AG10803 (cell line): Measurements from ENCODE around the gene PARD3.

Experiments
- DNase-seq: peaks from one replicate; pipeline ENCODE4 v3.0.0; 2010; ENCODE audit warnings: low read depth
- H3K4me3 ChIP-seq: 2 replicates; pipeline ENCODE4 v1.5.1; 2011; ENCODE audit warnings: mild to moderate bottlenecking, low read length, control low read depth
- TF ChIP-seq, protein P1 (sequence below): conservative IDR thresholded peaks from 2 replicates; pipeline ENCODE4 v1.5.1; 2011; ENCODE audit warnings: mild to moderate bottlenecking, low read length, control low read depth, inconsistent platforms

PARD3 gene

DNA sequence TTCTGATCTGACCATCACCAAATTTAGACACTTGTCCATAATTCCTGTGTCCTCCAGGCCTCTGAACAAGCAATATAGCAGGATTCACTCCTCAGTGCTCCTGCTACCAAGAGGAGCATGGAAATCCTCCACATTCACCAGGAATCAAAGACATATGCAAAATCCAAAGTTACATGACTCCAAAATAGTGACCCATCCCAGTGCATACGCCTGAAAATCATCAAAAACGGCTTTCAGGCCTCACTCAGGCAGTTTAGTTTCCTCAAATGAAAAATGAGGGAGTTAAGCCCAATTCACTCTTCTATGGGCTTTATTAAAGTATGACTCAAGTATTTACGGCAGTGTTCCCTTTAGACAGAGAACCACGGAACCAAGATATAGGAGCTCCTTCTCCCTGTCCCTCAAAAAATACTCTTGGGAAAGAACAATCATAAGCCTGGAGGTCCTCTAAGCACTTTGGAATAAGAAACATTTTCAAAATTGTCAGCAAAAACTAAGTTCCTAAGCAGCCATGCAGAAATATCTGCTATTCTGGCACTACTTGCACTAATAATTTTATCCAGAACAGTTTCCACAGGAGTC, 240.7 kb downstream of the PARD3 start:
- DNase-seq: no peak
- TF ChIP-seq, protein P1, sequence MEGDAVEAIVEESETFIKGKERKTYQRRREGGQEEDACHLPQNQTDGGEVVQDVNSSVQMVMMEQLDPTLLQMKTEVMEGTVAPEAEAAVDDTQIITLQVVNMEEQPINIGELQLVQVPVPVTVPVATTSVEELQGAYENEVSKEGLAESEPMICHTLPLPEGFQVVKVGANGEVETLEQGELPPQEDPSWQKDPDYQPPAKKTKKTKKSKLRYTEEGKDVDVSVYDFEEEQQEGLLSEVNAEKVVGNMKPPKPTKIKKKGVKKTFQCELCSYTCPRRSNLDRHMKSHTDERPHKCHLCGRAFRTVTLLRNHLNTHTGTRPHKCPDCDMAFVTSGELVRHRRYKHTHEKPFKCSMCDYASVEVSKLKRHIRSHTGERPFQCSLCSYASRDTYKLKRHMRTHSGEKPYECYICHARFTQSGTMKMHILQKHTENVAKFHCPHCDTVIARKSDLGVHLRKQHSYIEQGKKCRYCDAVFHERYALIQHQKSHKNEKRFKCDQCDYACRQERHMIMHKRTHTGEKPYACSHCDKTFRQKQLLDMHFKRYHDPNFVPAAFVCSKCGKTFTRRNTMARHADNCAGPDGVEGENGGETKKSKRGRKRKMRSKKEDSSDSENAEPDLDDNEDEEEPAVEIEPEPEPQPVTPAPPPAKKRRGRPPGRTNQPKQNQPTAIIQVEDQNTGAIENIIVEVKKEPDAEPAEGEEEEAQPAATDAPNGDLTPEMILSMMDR: no peak
- H3K4me3 ChIP-seq: no peak overlapping the region

DNA sequence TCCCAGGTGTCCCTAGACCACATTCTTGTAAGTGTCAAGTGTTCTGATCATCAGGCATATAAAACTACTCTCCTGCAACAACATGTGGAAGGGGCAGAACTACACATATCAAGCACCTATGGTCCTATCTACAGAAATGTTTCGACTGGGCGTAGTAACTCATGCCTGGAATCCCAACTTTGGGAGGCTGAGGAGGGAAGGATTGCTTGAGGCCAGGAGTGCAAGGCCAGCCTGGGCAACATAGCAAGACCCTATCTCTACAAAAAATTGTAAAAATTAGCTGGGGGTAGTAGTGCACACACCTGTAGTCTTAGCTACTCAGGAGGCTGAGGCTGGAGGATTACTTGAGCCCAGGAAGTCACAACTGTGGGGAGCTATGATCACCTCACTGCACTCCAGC, 244.2 kb downstream of the PARD3 start:
- TF ChIP-seq, protein P1: no peak
- no peak for DNase-seq
- H3K4me3 ChIP-seq: no peak overlapping the region

DNA sequence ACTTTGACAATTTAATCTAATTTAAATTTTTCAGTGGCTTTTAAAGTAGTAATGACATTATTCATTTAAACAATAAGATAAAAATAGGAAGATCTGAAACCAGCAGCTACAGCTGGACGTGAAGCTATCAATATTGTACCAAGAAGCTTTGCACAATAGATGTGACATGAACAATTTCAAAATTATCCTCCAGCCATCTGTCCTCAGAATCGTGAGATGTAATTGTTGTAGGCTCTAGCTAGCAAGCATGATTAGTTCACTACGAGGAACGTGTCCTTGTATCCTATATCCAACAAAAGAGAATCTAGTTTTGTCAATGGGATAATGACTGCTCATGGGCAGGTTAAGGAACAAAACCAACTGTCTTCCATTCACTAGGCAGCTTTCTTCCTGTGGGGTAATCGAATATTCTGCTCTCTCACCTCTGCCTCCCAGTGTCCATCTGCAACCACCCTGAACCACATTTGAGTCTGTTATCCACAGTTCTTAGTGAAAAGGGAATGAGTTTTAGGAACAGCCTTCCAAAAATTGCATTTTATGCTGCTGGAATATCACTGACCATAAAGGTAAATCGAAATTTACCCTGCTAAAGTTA, 247.3 kb downstream of the PARD3 start:
- H3K4me3 ChIP-seq: no peak overlapping the region
- TF ChIP-seq, protein P1: no peak
- DNase-seq: no peak

DNA sequence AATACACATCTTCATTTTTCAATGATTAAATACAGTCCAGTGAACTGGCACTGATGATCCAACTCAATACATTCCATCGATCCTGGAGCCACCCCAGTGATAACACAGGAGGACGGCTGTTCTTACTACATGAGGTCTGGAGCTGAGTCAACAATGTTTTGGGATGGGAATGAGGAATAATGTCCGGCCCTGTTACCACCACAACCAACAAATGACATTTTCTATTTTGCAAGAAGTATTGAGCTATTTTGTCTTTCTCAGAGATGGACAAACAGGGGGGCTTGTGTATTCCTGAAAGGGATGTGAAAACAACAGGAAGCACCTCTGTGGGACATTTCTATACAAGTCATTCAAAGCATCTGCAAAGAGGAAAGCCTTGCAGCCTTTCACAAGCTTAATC, 249.2 kb downstream of the PARD3 start:
- H3K4me3 ChIP-seq: no peak overlapping the region
- peak; percentile 77 for DNase-seq
- TF ChIP-seq, protein P1: no peak

DNA sequence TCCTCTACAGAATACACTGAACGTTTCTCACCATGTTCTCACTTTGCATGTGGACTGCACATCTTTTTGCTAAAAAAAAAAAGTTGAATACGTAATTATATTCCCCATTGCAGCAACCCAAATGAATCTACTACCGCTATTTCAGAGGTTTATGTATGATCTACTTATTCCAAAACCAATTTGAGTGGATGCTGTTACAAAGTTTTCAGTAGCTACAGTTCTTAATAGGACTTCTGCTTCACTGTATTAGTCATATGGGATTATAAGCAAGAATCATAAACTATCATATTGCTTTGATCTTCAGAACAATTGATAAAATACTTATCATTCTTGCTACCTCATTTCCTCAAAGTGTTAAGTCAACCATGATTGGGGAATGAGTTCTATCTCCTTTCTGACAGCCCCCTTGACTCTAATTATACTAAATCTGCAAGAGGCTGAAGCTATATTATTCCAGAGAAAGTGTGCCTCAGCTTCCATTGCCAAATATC, 257.0 kb downstream of the PARD3 start:
- no peak for DNase-seq
- TF ChIP-seq, protein P1: no peak
- H3K4me3 ChIP-seq: no peak overlapping the region

DNA sequence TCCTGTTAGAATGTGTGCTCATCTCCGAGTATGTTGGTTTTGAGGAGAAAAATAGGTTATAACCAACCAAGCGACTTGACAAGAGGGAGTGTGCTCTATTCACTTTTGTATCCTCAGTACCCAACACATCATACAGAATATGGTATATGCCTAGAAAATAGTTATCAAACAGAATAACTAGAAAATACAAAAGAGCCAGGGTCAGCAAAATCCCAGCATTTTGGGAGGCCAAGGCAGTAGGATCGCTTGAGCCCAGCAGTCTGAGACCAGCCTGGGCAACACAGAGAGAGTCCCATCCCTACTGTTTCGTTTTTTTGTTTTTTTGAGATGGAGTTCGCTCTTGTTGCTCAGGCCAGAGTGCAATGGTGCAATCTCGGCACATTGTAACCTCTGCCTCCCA, 257.9 kb downstream of the PARD3 start:
- TF ChIP-seq, protein P1: no peak
- no peak for DNase-seq
- H3K4me3 ChIP-seq: no peak overlapping the region

DNA sequence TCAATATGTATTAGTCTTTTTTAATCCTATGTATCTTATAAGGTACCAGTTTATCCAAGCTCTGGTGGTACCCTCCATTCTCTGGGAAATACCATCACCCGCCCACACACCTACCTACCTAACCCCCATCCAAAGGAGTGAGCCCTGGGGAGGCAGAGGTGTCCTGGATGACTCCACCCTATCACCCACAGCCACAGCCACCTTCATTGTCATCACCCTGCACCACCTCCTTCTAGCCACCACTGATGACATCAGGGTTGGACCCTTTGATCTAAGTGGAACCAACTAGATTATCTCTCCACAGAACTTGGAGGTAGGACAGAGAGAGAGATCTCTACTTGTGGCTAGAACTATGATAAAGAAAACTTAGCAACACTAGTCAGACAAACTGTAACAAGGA, 259.4 kb downstream of the PARD3 start:
- TF ChIP-seq, protein P1: no peak
- H3K4me3 ChIP-seq: no peak overlapping the region
- DNase-seq: no peak
